GM12872 (cell line): Measurements from ENCODE around the gene RNF166.
A peak's percentile ranks its signal among the peaks of the same experiment; 100 is the strongest.

Source experiments
- CTCF ChIP-seq: IDR thresholded peaks from 3 replicates; pipeline ENCODE4 v1.5.1; 2011; ENCODE audit warnings: low read depth, mild to moderate bottlenecking, low read length, moderate library complexity; ENCODE audit not compliant: insufficient read depth

The RNF166 gene, protein sequence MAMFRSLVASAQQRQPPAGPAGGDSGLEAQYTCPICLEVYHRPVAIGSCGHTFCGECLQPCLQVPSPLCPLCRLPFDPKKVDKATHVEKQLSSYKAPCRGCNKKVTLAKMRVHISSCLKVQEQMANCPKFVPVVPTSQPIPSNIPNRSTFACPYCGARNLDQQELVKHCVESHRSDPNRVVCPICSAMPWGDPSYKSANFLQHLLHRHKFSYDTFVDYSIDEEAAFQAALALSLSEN

GRCh38 chr16:88706229-88706964 lies at the start of gene RNF166, which contains the start of gene CTU2:
Gene RNF166, minus strand, starts transcription at chr16:88706408. Its CDS starts 83 bp downstream, at chr16:88706325.
Gene CTU2, plus strand, starts transcription at chr16:88706503. Its CDS starts 28 bp downstream, at chr16:88706531.
- no peak for TF ChIP-seq CTCF

- no peak for TF ChIP-seq CTCF
These were observed 48.9 kb upstream of the RNF166 start for GRCh38 chr16:88754912-88755744.

- no peak for TF ChIP-seq CTCF
These were observed 48.1 kb upstream of the RNF166 start for GRCh38 chr16:88754109-88754911.

DNA sequence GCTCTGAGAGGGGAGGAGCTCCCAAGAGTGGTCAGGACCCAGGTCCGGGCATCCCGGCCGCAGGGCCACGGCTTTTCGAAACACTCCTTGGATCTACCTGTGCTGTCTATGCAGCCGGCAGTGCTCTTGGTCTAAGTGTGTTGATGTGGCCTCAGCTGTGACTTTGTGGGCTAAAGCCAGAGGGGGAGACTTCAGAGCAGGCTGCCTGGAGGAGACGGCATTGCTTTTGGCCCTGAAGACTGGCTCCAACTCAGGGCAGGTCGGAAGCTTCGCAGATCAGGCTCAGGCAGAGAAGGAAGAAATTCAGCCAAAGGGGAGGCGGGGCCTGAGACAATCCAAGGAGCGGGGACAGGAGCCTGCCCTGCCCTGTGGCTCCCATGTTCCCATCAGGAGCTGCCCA lies 47.4 kb upstream of the RNF166 start:
- TF ChIP-seq CTCF, result no peak

GRCh38 chr16:88753191-88753590 lies 47.0 kb upstream of the RNF166 start:
- 0 out of 3 replicates have a peak, but pooled peaks have one; percentile 2 for TF ChIP-seq CTCF

- TF ChIP-seq CTCF, result no peak
These were observed 46.3 kb upstream of the RNF166 start for GRCh38 chr16:88752386-88753002.
